Mammary epithelial cell (primary cell): ENCODE results near the gene SPRR2D.

Experiments used
- EZH2 ChIP-seq: IDR thresholded peaks from 2 replicates; pipeline ENCODE4 v1.6.1; 2012; ENCODE audit warnings: low read length, inconsistent platforms, borderline replicate concordance
- TF ChIP-seq, protein P1 (sequence below), 2 donors: IDR thresholded peaks in 1 of 2; conservative IDR thresholded peaks in 1 of 2; 2 replicates each; pipeline ENCODE4 v1.5.1; 2011 to 2012; ENCODE audit warnings: inconsistent platforms in 2 of 2, low read length in 2 of 2, mild to moderate bottlenecking in 2 of 2, control low read depth in 1 of 2, low read depth in 1 of 2; ENCODE audit not compliant: insufficient read depth in 1 of 2; ENCODE audit errors: extremely low read depth in 1 of 2

DNA sequence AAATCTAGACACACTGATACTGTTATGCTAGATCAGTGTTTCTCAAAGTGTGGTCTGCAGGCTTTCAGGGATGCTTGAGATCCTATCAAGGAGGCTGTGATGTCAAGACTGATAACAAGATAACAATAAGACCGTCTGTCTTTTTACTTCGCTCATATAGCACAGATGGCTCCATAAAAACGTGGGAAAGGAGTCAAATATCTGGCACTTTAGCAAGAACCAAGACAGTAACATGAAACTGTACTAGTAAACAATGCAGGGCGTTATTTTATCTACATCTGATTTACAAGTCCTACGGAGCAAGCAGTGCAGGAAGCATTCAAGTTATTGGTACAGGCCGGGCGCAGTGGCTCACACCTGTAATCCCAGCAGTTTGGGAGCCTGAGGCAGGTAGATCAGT, 43.0 kb downstream of the SPRR2D start:
- TF ChIP-seq, protein P1, sequence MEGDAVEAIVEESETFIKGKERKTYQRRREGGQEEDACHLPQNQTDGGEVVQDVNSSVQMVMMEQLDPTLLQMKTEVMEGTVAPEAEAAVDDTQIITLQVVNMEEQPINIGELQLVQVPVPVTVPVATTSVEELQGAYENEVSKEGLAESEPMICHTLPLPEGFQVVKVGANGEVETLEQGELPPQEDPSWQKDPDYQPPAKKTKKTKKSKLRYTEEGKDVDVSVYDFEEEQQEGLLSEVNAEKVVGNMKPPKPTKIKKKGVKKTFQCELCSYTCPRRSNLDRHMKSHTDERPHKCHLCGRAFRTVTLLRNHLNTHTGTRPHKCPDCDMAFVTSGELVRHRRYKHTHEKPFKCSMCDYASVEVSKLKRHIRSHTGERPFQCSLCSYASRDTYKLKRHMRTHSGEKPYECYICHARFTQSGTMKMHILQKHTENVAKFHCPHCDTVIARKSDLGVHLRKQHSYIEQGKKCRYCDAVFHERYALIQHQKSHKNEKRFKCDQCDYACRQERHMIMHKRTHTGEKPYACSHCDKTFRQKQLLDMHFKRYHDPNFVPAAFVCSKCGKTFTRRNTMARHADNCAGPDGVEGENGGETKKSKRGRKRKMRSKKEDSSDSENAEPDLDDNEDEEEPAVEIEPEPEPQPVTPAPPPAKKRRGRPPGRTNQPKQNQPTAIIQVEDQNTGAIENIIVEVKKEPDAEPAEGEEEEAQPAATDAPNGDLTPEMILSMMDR (conservative IDR thresholded peaks at IDR 0.05 in 1 of 2, IDR thresholded peaks at IDR 0.05 in 1 of 2; ENCODE audit: extremely low read depth in 1 of 2, insufficient read depth in 1 of 2, low read depth in 1 of 2, low read length in 2 of 2) = no peak
- TF ChIP-seq EZH2 = no peak
